GM12872 (cell line): ENCODE measurements around the gene NLGN4Y.

Experiments
- CTCF ChIP-seq: IDR thresholded peaks from 3 replicates; pipeline ENCODE4 v1.5.1; 2011; ENCODE audit warnings: low read depth, mild to moderate bottlenecking, low read length, moderate library complexity; ENCODE audit not compliant: insufficient read depth

Gene NLGN4Y

GRCh38 chrY:14524272-14525231, at the start of gene NLGN4Y:
TSS of gene NLGN4Y (plus strand) at chrY:14524529. CDS start at chrY:14622120, 97,591 bp downstream.
- no peak for TF ChIP-seq CTCF

- TF ChIP-seq CTCF, result no peak
These were observed 38.4 kb upstream of the NLGN4Y start for GRCh38 chrY:14485935-14486334.

DNA sequence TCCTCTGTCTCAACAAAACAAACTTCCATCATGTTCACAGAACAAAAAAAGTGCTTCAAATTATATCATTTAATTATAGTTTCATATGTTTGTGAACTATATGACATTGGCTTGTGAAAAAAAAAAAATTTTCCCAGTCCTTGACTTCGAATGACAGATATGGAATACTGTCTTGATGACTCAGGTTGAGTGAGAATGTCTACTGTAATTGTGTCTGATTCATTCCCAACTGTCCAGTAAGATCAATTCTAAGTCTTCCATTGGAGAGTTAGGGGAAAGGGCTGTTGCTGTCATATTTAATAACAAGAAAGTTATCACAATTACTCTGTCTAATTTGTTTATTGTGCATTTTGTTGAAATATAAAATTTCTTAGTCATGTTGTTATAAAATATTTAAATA, 34.1 kb upstream of the NLGN4Y start:
- no peak for TF ChIP-seq CTCF

GRCh38 chrY:14498071-14498470, 26.3 kb upstream of the NLGN4Y start:
- TF ChIP-seq CTCF, result no peak

DNA sequence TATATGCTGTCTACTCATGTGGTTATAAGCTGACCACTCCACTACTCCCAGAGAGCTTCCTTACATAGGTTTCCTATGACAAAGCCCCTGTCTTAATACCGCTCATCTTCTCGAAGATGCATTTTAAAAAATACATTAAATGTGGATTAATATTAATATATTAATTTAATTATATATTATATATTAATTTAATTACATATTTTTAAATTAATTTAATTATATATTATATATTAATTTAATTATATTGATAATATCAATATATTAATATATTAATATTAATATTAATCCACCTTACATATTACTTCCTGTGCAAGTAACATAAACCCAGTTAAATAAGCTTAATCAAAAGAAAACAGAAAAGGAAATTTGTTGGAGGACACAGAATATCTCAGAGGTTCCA, 19.7 kb upstream of the NLGN4Y start:
- TF ChIP-seq CTCF, result no peak

DNA sequence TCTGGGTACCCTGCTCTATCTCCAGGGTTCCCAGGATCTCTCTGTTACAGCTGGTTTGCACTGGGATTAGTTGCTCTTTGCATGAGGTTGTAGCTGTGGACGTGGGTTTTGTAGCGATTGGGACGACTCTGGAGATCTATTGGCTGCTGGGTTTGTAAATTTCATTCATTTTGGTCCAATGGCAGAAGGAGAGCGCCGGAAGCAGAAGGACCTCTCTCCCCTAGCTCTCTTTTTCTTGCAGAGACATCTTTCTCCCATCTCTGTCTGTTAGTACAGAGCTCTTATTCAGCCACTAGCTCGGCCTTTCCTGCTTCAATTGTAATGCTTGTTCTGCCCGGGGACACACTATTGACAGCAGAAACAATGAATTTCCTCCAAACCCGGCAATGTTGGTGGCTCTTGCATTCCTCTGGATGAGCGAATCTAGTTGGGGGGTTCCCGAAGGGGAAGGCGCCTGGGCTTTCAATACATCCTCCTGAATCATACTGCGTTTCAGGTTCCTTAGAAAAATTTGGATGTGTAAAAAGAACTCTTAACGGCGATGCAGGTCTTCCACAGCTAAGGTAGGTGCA, 1.9 kb upstream of the NLGN4Y start:
- TF ChIP-seq CTCF, result no peak

DNA sequence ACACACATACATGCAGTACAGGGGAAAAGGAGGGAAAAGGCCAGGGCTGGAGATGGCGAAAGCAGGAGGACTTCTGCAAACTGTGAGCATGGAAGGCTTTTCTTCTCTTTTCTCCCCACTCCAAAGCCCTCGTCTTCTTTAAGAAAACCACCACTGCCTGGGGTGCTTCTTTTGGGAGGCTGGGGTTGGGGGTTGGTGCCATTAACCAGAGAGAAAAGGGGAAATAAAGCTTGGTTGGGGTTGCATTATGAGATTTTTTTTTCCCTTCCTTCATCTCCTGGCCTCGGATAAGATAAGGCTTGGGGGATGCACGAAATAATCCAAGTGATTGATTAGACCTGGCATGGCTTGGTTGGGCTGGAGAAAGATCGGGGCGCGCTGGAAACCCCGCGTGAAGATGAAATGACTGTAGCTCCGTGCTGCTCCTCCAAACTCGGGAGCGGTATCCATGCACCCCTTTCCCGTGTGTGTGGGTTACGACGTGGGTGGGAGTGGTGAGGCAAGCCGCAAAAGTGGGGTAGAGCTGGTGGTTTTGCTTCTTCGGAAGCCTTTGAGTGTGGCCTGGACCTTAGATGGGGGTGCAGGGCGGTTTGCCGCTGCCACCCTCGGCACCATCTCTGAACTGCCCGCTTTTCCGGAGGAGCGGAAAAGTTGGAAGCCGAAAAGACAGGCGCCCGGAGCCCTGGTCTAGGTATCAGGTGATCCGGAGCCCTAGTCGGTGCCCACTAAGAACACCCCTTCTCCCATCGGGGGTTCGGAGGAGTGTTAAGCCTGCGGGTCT, 648 bp upstream of the NLGN4Y start:
- no peak for TF ChIP-seq CTCF
